Right forelimb (tissue), 1 donor: ENCODE measurements around the gene INPP5F.

Source experiments
- DNase-seq: peaks from one replicate; pipeline ENCODE4 v3.0.0-alpha.2; 2018

The INPP5F gene

DNA sequence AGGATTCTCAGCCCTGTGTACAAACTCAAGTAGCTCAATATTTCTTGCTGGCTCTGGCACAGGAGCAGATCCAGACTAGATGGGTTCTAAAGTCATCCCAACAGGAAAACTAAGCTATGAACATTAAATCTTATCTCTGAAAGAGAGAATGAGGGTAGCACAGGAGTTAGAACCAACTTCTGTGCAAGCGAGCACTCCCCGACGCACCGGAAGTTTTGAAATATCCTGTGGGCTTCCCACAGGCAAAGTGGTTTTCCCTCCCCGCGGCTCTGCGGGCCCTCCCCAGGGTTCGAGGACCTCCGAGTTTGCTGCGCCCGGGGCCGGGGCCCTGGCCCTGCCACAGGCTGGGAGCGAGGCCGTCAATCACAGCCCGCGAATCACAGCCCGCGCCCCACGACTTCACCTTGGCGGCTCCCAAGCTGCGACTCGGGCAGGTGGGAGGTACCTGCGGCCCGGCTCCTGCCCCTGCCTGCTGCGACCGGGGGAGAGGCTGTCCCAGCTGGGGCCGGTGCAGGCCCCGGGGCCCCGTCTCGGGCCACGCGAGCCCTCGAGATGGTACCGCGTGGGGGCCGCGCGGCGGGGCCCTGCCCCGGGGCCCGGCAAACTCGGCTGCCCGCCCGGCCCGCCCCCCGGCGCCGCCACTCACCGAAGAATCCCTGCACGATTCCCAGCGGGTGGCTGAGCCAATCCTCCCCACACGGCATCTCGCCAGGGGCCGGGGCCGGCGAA, 146.2 kb downstream of the INPP5F start:
- peak; percentile 59 for DNase-seq

DNA sequence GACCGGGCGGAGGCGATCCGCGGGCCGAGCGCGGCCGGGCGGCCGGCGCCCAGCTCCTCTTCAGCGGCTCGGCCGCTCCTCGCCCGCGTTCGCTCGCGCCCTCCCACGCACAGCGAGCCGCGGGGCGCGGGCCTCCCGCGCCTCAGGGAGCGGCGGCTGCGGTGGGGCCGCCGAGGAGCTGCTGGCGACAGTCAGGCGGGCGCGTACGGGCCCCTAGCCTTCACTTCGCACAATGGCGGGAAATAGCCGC, 146.7 kb downstream of the INPP5F start, which contains the start of gene MCMBP:
MCMBP (minus strand) TSS at position 234 of the 250 bp plus-strand sequence. CDS start 259 bp downstream, outside the sequence.
- no peak for DNase-seq

DNA sequence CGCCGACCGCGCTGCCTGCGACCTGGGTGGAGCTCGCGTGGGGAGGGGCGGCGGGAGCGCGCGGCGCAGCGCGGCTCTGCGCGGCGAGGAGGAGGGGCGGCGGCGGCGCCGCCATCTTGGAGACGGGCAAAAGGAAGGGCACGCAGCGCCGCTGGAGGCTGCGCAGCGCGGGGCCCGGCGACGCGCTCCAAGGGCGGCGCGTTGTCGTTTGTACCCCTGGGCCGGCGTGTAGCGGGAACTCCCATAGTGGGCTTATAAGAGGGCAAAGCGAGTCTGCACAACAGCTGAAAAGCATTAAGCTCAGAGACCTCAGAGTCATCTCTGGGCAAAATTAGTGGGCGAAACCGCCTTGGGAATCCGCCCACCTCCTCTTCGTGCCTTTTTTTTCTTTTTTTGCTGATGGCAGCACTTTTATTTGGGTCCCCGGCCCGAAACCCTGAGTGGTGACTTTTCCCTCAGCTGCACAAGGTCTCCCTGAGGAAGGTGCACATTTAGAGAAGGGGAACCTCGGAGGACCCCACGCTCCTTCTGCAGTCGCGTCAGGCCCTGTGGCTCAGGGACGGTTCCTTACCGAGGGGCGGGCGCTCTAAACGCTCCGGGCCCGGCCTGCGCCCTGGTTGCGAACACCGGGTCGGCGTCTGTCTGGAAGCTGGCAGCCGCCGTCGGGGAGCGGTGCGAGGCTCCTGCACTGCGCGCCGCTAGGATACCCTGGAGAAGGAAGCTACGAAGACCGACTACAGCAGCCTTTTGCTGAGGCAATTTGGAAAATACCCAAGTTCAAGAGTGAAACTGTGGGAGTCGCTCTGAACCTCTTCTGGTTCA, 147.2 kb downstream of the INPP5F start:
- peak; percentile 94 for DNase-seq

DNA sequence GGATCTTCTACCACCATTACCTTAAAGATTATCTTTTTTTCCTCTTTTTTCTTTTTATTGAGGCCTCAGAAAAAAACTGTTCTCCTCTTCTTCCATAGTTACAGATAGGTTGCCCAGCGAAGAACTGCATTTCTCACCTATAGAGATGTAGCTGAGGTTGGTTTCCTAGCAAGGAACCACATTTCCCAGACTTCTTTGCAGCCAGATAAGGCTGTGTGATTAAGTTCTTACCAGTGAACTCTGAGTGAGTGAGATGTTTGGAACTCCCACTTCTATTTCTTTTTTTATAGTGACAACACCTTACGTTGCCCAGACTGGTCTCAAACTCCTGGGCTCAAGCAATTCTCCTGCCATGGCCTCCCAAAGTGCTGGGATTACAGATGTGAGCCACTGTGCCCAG, 152.7 kb downstream of the INPP5F start:
- DNase-seq: no peak
